NB4 (cell line): Measurements from ENCODE around the gene ABHD12.

Experiments used
- MYC ChIP-seq: IDR thresholded peaks from 2 replicates; pipeline ENCODE4 v1.6.1; 2011; ENCODE audit warnings: low read depth, low read length
- POLR2A ChIP-seq: IDR thresholded peaks from 2 replicates; pipeline ENCODE4 v1.6.1; 2011; ENCODE audit warnings: mild to moderate bottlenecking; ENCODE audit not compliant: insufficient read length; ENCODE audit errors: extremely low read depth
- TF ChIP-seq, protein P1 (sequence below): IDR thresholded peaks from one replicate; pipeline ENCODE4 v1.5.1; 2012; ENCODE audit warnings: low read depth, low read length
- TF ChIP-seq, protein P2 (sequence below): IDR thresholded peaks from 2 replicates; pipeline ENCODE4 v1.6.1; 2011; ENCODE audit warnings: low read depth, low read length

DNA sequence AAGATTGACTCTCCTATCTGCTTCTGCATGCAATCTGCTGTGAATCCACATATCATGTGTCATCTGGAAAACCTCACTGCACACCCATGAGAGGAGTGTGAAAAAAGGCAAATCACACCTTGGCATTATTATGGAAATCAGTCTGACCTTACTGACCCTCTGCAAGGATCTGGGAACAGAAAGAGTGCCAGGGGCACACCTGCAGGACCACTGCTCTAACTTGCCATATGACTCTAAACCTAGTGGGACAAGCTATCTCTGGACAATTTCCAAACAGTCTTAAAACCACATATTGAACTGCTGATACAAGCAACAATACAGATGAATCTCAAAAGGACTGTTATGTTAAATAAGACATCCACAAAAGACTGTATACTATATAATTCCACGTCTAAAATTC, 50.3 kb downstream of the ABHD12 start:
- TF ChIP-seq, protein P1, sequence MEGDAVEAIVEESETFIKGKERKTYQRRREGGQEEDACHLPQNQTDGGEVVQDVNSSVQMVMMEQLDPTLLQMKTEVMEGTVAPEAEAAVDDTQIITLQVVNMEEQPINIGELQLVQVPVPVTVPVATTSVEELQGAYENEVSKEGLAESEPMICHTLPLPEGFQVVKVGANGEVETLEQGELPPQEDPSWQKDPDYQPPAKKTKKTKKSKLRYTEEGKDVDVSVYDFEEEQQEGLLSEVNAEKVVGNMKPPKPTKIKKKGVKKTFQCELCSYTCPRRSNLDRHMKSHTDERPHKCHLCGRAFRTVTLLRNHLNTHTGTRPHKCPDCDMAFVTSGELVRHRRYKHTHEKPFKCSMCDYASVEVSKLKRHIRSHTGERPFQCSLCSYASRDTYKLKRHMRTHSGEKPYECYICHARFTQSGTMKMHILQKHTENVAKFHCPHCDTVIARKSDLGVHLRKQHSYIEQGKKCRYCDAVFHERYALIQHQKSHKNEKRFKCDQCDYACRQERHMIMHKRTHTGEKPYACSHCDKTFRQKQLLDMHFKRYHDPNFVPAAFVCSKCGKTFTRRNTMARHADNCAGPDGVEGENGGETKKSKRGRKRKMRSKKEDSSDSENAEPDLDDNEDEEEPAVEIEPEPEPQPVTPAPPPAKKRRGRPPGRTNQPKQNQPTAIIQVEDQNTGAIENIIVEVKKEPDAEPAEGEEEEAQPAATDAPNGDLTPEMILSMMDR = no peak
- TF ChIP-seq POLR2A (no peak), MYC (no peak)
- TF ChIP-seq, protein P2, sequence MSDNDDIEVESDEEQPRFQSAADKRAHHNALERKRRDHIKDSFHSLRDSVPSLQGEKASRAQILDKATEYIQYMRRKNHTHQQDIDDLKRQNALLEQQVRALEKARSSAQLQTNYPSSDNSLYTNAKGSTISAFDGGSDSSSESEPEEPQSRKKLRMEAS = no peak
